OCI-LY1 (cell line): ENCODE measurements around the gene FYB1.
"Not testable (repeated sequence)": the region's sequence is repeated elsewhere in the genome, so short reads cannot be mapped to it uniquely, and the experiment has no call there.

Source experiments
- H2AFZ ChIP-seq: fragments of 200-600 bp; sonication (generic), shearing (Covaris generic); 2 replicates; pipeline ENCODE4 v1.6.0; 2014; ENCODE audit warnings: antibody characterized with exemption, mild to moderate bottlenecking, low read length
- H3F3A ChIP-seq: fragments of 200-600 bp; sonication (generic), shearing (Covaris generic); 2 replicates; pipeline ENCODE4 v1.6.0; 2014; ENCODE audit warnings: mild to moderate bottlenecking, antibody characterized with exemption, low read length, moderate library complexity; ENCODE audit not compliant: insufficient read depth
- H3K27ac ChIP-seq: fragments of 200-600 bp; sonication (generic); 2 replicates; pipeline ENCODE4 v1.5.1; 2014; ENCODE audit warnings: low read length, mixed run types, mild to moderate bottlenecking, low read depth; ENCODE audit not compliant: poor library complexity, severe bottlenecking
- H3K27me3 ChIP-seq: fragments of 200-600 bp; sonication (generic); 2 replicates; pipeline ENCODE4 v1.6.0; 2014; ENCODE audit warnings: antibody characterized with exemption, mild to moderate bottlenecking, low read length, moderate library complexity; ENCODE audit not compliant: insufficient read depth
- H3K36me3 ChIP-seq: fragments of 200-600 bp; sonication (generic); 2 replicates; pipeline ENCODE4 v1.6.1; 2014; ENCODE audit warnings: mild to moderate bottlenecking, antibody characterized with exemption, low read length, moderate library complexity, mixed read lengths; ENCODE audit not compliant: insufficient read depth
- H3K4me1 ChIP-seq: fragments of 200-600 bp; sonication (generic); 2 replicates; pipeline ENCODE4 v1.5.1; 2014; ENCODE audit warnings: mild to moderate bottlenecking, low read length, moderate library complexity; ENCODE audit not compliant: insufficient read depth, severe bottlenecking
- H3K4me2 ChIP-seq: fragments of 200-600 bp; sonication (generic), shearing (Covaris generic); 2 replicates; pipeline ENCODE4 v1.6.1; 2014; ENCODE audit warnings: low read length
- H3K4me3 ChIP-seq: fragments of 200-600 bp; sonication (generic); 2 replicates; pipeline ENCODE4 v1.5.1; 2014; ENCODE audit warnings: low read length, low read depth, mild to moderate bottlenecking, mixed read lengths; ENCODE audit not compliant: poor library complexity, severe bottlenecking
- H3K79me2 ChIP-seq: fragments of 200-600 bp; shearing (Covaris generic); 2 replicates; pipeline ENCODE4 v1.6.1; 2016; ENCODE audit warnings: mixed run types, low read length, mixed read lengths; ENCODE audit not compliant: insufficient read depth
- H3K9ac ChIP-seq: fragments of 200-600 bp; sonication (generic), shearing (Covaris generic); 2 replicates; pipeline ENCODE4 v1.6.1; 2014; ENCODE audit warnings: mild to moderate bottlenecking, low read length, mixed read lengths
- H3K9me2 ChIP-seq: fragments of 200-600 bp; sonication (generic), shearing (Covaris generic); 2 replicates; pipeline ENCODE4 v1.6.1; 2014; ENCODE audit warnings: low read depth, mild to moderate bottlenecking, low read length, mixed read lengths
- H3K9me3 ChIP-seq: fragments of 200-600 bp; shearing (Covaris generic); 2 replicates; pipeline ENCODE4 v1.6.1; 2014; ENCODE audit warnings: low read length, mixed read lengths
- H4K20me1 ChIP-seq: fragments of 200-600 bp; sonication (generic), shearing (Covaris generic); 2 replicates; pipeline ENCODE4 v1.6.0; 2016; ENCODE audit warnings: mild to moderate bottlenecking, low read length; ENCODE audit not compliant: insufficient read depth
- CTCF ChIP-seq: fragments of 200-600 bp; sonication (generic), shearing (Covaris generic); IDR thresholded peaks from 2 replicates; pipeline ENCODE4 v1.5.1; 2017; ENCODE audit warnings: mild to moderate bottlenecking, antibody characterized with exemption, low read length, moderate library complexity, mixed read lengths
- EZH2 ChIP-seq: fragments of 200-600 bp; sonication (generic), shearing (Covaris generic); IDR thresholded peaks from 2 replicates; pipeline ENCODE4 v1.8.0; 2017; ENCODE audit warnings: borderline replicate concordance, mixed run types, mild to moderate bottlenecking, antibody characterized with exemption, low read length, moderate library complexity, mixed read lengths

Gene FYB1

GRCh38 chr5:39186289-39186688 is 33.1 kb downstream of the FYB1 start:
- Histone ChIP-seq H3K9ac (no peak overlapping the region), H3K4me3 (no peak overlapping the region), H3F3A (no peaks in the 10 kb centered on the region), H3K9me3 (no peaks in the 10 kb centered on the region), H3K4me2 (no peak overlapping the region), H3K27me3 (no peaks in the 10 kb centered on the region), H3K9me2 (no peaks in the 10 kb centered on the region), H4K20me1 (no peaks in the 10 kb centered on the region), H2AFZ (no peak overlapping the region), H3K36me3 (no peaks in the 10 kb centered on the region), H3K27ac (no peak overlapping the region), H3K4me1 (no peaks in the 10 kb centered on the region), H3K79me2 (no peaks in the 10 kb centered on the region)
- no peak for TF ChIP-seq EZH2
- no peak for TF ChIP-seq CTCF

- Histone ChIP-seq H3K9me3 (no peaks in the 10 kb centered on the region), H2AFZ (no peak overlapping the region), H3K4me3 (no peak overlapping the region), H4K20me1 (no peaks in the 10 kb centered on the region), H3K27ac (no peak overlapping the region), H3F3A (no peaks in the 10 kb centered on the region), H3K27me3 (no peaks in the 10 kb centered on the region), H3K9ac (no peak overlapping the region), H3K36me3 (no peaks in the 10 kb centered on the region), H3K9me2 (no peaks in the 10 kb centered on the region), H3K4me2 (no peak overlapping the region), H3K79me2 (no peaks in the 10 kb centered on the region), H3K4me1 (no peaks in the 10 kb centered on the region)
- TF ChIP-seq EZH2: no peak
- no peak for TF ChIP-seq CTCF
These were observed 33.6 kb downstream of the FYB1 start for GRCh38 chr5:39185761-39186160.

- H2AFZ ChIP-seq, H3K9me2 ChIP-seq, H3K9me3 ChIP-seq, H3K27ac ChIP-seq, H3F3A ChIP-seq, H3K79me2 ChIP-seq, H3K4me2 ChIP-seq, H3K36me3 ChIP-seq, H4K20me1 ChIP-seq, H3K9ac ChIP-seq, H3K4me3 ChIP-seq, H3K27me3 ChIP-seq: not testable (repeated sequence)
- H3K4me1 ChIP-seq: peaks cover 36% of the 10 kb centered on the region
These were observed 39.8 kb downstream of the FYB1 start for GRCh38 chr5:39179561-39179960.

- Histone ChIP-seq H3K79me2 (no peaks in the 10 kb centered on the region), H3K9ac (no peak overlapping the region), H3K9me3 (no peaks in the 10 kb centered on the region), H3K4me2 (peak overlapping the region; percentile 43), H3K4me3 (no peak overlapping the region), H3K27ac (no peak overlapping the region), H3K4me1 (peaks cover 36% of the 10 kb centered on the region), H2AFZ (no peak overlapping the region), H3K9me2 (no peaks in the 10 kb centered on the region), H3K36me3 (no peaks in the 10 kb centered on the region), H3F3A (no peaks in the 10 kb centered on the region), H3K27me3 (no peaks in the 10 kb centered on the region), H4K20me1 (no peaks in the 10 kb centered on the region)
- no peak for TF ChIP-seq EZH2
- no peak for TF ChIP-seq CTCF
These were observed 40.5 kb downstream of the FYB1 start for GRCh38 chr5:39178861-39179260.
